Medulla oblongata (tissue), 1 donor: ENCODE measurements around the gene PGS1.

Experiments
- DNase-seq: peaks from one replicate; pipeline ENCODE4 v3.0.0-alpha.2; 2015; ENCODE audit errors: extremely low spot score

PGS1 gene

GRCh38 chr17:78387977-78388941, 9.8 kb downstream of the PGS1 start:
- peak; percentile 75 for DNase-seq

- DNase-seq: no peak
These were observed 12.0 kb downstream of the PGS1 start for GRCh38 chr17:78390241-78391050.

GRCh38 chr17:78391051-78391431, 12.6 kb downstream of the PGS1 start:
- DNase-seq: no peak

- no peak for DNase-seq
These were observed 13.4 kb downstream of the PGS1 start for GRCh38 chr17:78391843-78392242.

- DNase-seq: no peak
These were observed 13.8 kb downstream of the PGS1 start for GRCh38 chr17:78392295-78392694.

GRCh38 chr17:78393575-78393974, 15.1 kb downstream of the PGS1 start:
- no peak for DNase-seq

GRCh38 chr17:78394209-78394608, 15.8 kb downstream of the PGS1 start:
- no peak for DNase-seq

- DNase-seq: no peak
These were observed 16.7 kb downstream of the PGS1 start for GRCh38 chr17:78395155-78395554.

- DNase-seq: no peak
These were observed 18.2 kb downstream of the PGS1 start for GRCh38 chr17:78396441-78397337.

GRCh38 chr17:78397681-78398101, 19.2 kb downstream of the PGS1 start:
- DNase-seq: no peak

- DNase-seq: no peak
These were observed 19.9 kb downstream of the PGS1 start for GRCh38 chr17:78398390-78398789.

GRCh38 chr17:78399028-78399692, 20.7 kb downstream of the PGS1 start:
- no peak for DNase-seq

- no peak for DNase-seq
These were observed 21.3 kb downstream of the PGS1 start for GRCh38 chr17:78399693-78400144.

- no peak for DNase-seq
These were observed 22.3 kb downstream of the PGS1 start for GRCh38 chr17:78400581-78401240.

- no peak for DNase-seq
These were observed 22.8 kb downstream of the PGS1 start for GRCh38 chr17:78401246-78401645.

- no peak for DNase-seq
These were observed 23.4 kb downstream of the PGS1 start for GRCh38 chr17:78401891-78402290.

- DNase-seq: no peak
These were observed 25.4 kb downstream of the PGS1 start for GRCh38 chr17:78403822-78404221.

GRCh38 chr17:78406396-78406795, 27.9 kb downstream of the PGS1 start:
- no peak for DNase-seq

GRCh38 chr17:78406920-78407319, 28.5 kb downstream of the PGS1 start:
- DNase-seq: no peak

GRCh38 chr17:78407387-78408000, 29.0 kb downstream of the PGS1 start:
- DNase-seq: no peak
